Lower lobe of right lung (tissue), 1 donor: Measurements from ENCODE around the gene SULT4A1. TPM values are rescaled to one million over a fixed set of nuclear protein-coding genes. Genes with fewer than 3 reads are reported as not detected.

Experiments
- total RNA-seq: library from RNA; stranded (reverse); fragmentation: NEBNext Ultra II Directional; extraction: Animal tissue kit (Norgen Biotek cat#: 25700); gene quantifications from one replicate; pipeline ENCODE4 v1.2.1, GENCODE V29; 2021
- donor health status: DM: no; HTN: yes; CAD: no; lungs with severe emphysema.

SULT4A1 gene
- total RNA-seq, 1 donor from 2014 or later = not detected

Other genes with a start within 250 kb of the SULT4A1 start
- 5.8 TPM for gene EFCAB6, start 50.2 kb downstream of the SULT4A1 start, total RNA-seq
- not detected for gene PNPLA5, start 29.5 kb upstream of the SULT4A1 start, total RNA-seq
- 6.9 TPM for gene PNPLA3, start 61.3 kb upstream of the SULT4A1 start, total RNA-seq
- gene SAMM50, start 92.9 kb upstream of the SULT4A1 start, total RNA-seq = 28.5 TPM
- gene PARVB, start 161.8 kb upstream of the SULT4A1 start, total RNA-seq = 44.7 TPM